K562 (cell line): ENCODE data around the gene CDAN1. TPM values are rescaled to one million over a fixed set of nuclear protein-coding genes. Genes with fewer than 3 reads are reported as not detected.

Experiments
- ARID2 ChIP-seq: fragments of 450-650 bp; IDR thresholded peaks from 2 replicates; pipeline ENCODE4 v1.6.1; 2017; ENCODE audit warnings: antibody characterized with exemption, mild to moderate bottlenecking
- CXXC5 ChIP-seq: fragments of 250-450 bp; sonication (Bioruptor Pico); IDR thresholded peaks from 2 replicates; pipeline ENCODE4 v1.8.0; 2022; ENCODE audit warnings: inconsistent platforms, mild to moderate bottlenecking, moderate library complexity
- HNRNPL ChIP-seq: fragments of 200-400 bp; formaldehyde crosslinking; IDR thresholded peaks from 2 replicates; pipeline ENCODE4 v1.6.1; 2017; ENCODE audit warnings: low read depth, mild to moderate bottlenecking, low read length
- KDM2B ChIP-seq: fragments of 250-450 bp; sonication (Bioruptor Pico); IDR thresholded peaks from 2 replicates; pipeline ENCODE4 v1.8.0; 2021; ENCODE audit warnings: mild to moderate bottlenecking, moderate library complexity
- NCOA6 ChIP-seq: fragments of 450-650 bp; IDR thresholded peaks from 2 replicates; pipeline ENCODE4 v1.6.1; 2017; ENCODE audit warnings: mild to moderate bottlenecking
- NFATC3 ChIP-seq: fragments of 450-650 bp; IDR thresholded peaks from 2 replicates; pipeline ENCODE4 v1.6.1; 2017; ENCODE audit warnings: mild to moderate bottlenecking
- NFE2 ChIP-seq: IDR thresholded peaks from 2 replicates; pipeline ENCODE4 v1.6.1; 2014; ENCODE audit warnings: antibody characterized with exemption, low read depth
- NFIC ChIP-seq: fragments of 450-650 bp; IDR thresholded peaks from 2 replicates; pipeline ENCODE4 v1.6.1; 2017; ENCODE audit warnings: mild to moderate bottlenecking, inconsistent platforms
- NFYB ChIP-seq: IDR thresholded peaks from 2 replicates; pipeline ENCODE4 v1.6.1; 2011; ENCODE audit warnings: mild to moderate bottlenecking, moderate library complexity; ENCODE audit not compliant: insufficient read length; ENCODE audit errors: extremely low read depth
- PHF8 ChIP-seq: fragments of 200-600 bp; sonication (generic); IDR thresholded peaks from 2 replicates; pipeline ENCODE4 v1.6.1; 2012; ENCODE audit warnings: mixed run types, mild to moderate bottlenecking, inconsistent platforms, low read length, moderate library complexity, borderline replicate concordance
- POLR2A ChIP-seq: fragments of 450-650 bp; conservative IDR thresholded peaks from 2 replicates; pipeline ENCODE4 v1.6.1; 2016
- PRMT5 ChIP-seq: sonication (generic); formaldehyde crosslinking; IDR thresholded peaks from 2 replicates; pipeline ENCODE4 v1.5.0; 2020; ENCODE audit warnings: missing genetic modification reagents
- TAF15 ChIP-seq: fragments of 200-400 bp; formaldehyde crosslinking; IDR thresholded peaks from 2 replicates; pipeline ENCODE4 v1.6.1; 2017; ENCODE audit warnings: mild to moderate bottlenecking, low read depth, low read length, moderate library complexity
- WHSC1 ChIP-seq: IDR thresholded peaks from one replicate; pipeline ENCODE4 v1.6.1; 2012; ENCODE audit warnings: low read length, control low read depth, inconsistent platforms
- ZBED1 ChIP-seq: IDR thresholded peaks from 2 replicates; pipeline ENCODE4 v1.6.1; 2014
- ZBTB7A ChIP-seq: IDR thresholded peaks from 2 replicates; pipeline ENCODE4 v1.6.1; 2011; ENCODE audit warnings: low read depth, mild to moderate bottlenecking, low read length, moderate library complexity, borderline replicate concordance; ENCODE audit not compliant: control insufficient read depth
- ZEB2 ChIP-seq: fragments of 450-650 bp; IDR thresholded peaks from 2 replicates; pipeline ENCODE4 v1.6.1; 2016
- ZNF146 ChIP-seq: IDR thresholded peaks from one replicate; pipeline ENCODE4 v1.6.1; 2018; ENCODE audit warnings: missing compliant biosample characterization; ENCODE audit not compliant: unreplicated experiment
- ZNF23 ChIP-seq: fragments of 250-450 bp; sonication (Bioruptor Pico); IDR thresholded peaks from 2 replicates; pipeline ENCODE4 v1.4.0; 2020; ENCODE audit warnings: mild to moderate bottlenecking
- ZNF3 ChIP-seq: fragments of 250-450 bp; sonication (Bioruptor Pico); IDR thresholded peaks from 2 replicates; pipeline ENCODE4 v1.5.0; 2021; ENCODE audit warnings: mild to moderate bottlenecking, moderate library complexity
- ZNF507 ChIP-seq: conservative IDR thresholded peaks from 2 replicates; pipeline ENCODE4 v1.6.1; 2017; ENCODE audit warnings: missing genetic modification characterization, missing compliant biosample characterization
- ZNF518B ChIP-seq: fragments of 250-450 bp; sonication (Bioruptor Pico); IDR thresholded peaks from 2 replicates; pipeline ENCODE4 v1.5.0; 2021; ENCODE audit warnings: mild to moderate bottlenecking, moderate library complexity
- ZNF79 ChIP-seq: fragments of 250-450 bp; sonication (Bioruptor Pico); IDR thresholded peaks from 2 replicates; pipeline ENCODE4 v1.4.0; 2020; ENCODE audit warnings: low read depth, mild to moderate bottlenecking, moderate library complexity
- polyA plus RNA-seq, 8 experiments: library from polyadenylated mRNA; depleted of rRNA in 4 of 8; stranded (reverse) in 5 of 8; unstranded in 3 of 8; fragments of >200 nt; fragmentation: Nextera tagmentation in 2 of 8; fragmentation: Illumina TruSeq in 1 of 8; extraction: Ambion mirVana in 2 of 8; extraction: Trizol in 1 of 8; gene quantifications; 2 replicates each; pipeline versions ENCODE4 v1.2.1 to v1.2.3, GENCODE V29; 2011 to 2014; ENCODE audit warnings: inconsistent platforms in 1 of 8, missing spikeins in 1 of 8
- total RNA-seq, 7 experiments: library from RNA; depleted of rRNA in 6 of 7; stranded (reverse); fragments of >200 nt in 6 of 7; fragmentation: Illumina TruSeq in 2 of 7; extraction: Trizol in 2 of 7; gene quantifications; 2 replicates each; pipeline versions ENCODE4 v1.2.1 to v1.2.3, GENCODE V29; 2011 to 2021; ENCODE audit warnings: low replicate concordance in 1 of 7
- TF ChIP-seq, protein P1 (sequence below), 3 experiments: IDR thresholded peaks in 2 of 3; conservative IDR thresholded peaks in 1 of 3; 2 replicates each; pipeline ENCODE4 v1.5.1; 2011 to 2012; ENCODE audit warnings: low read length in 3 of 3, mild to moderate bottlenecking in 3 of 3, control low read depth in 2 of 3, improper control_type of control experiment in 1 of 3, inconsistent platforms in 1 of 3, low read depth in 1 of 3, mixed read lengths in 1 of 3, moderate library complexity in 1 of 3; ENCODE audit not compliant: insufficient read depth in 2 of 3
- TF ChIP-seq, protein P2 (sequence below), 2 experiments: IDR thresholded peaks; 2 replicates each; pipeline ENCODE4 v1.6.1; 2011; ENCODE audit warnings: borderline replicate concordance in 1 of 2, control low read depth in 1 of 2, low read depth in 1 of 2, low read length in 1 of 2, mild to moderate bottlenecking in 1 of 2, mixed read lengths in 1 of 2, moderate library complexity in 1 of 2; ENCODE audit not compliant: insufficient read depth in 1 of 2, insufficient read length in 1 of 2, poor library complexity in 1 of 2, severe bottlenecking in 1 of 2; ENCODE audit errors: extremely low read depth in 1 of 2

Gene CDAN1
- total and polyA plus RNA-seq, 9 of the 15 experiments (the other 6 are each of a cell fraction or from before 2014, with no cell fraction given) = 1.6 to 34.4 (median 13.8) TPM

GRCh38 chr15:42736793-42737528, at the start of gene CDAN1 (continued):
- TF ChIP-seq PRMT5 (CRISPR knock-in tag) (no peak), ZNF23 (CRISPR knock-in tag) (no peak), ZBTB7A (0 out of 2 replicates have a peak, but pooled peaks have one; percentile 52), POLR2A (peak; percentile 84), KDM2B (CRISPR knock-in tag) (no peak), ZBED1 (no peak), TAF15 (no peak), ZNF3 (CRISPR knock-in tag) (no peak), ZNF507 (tag) (no peak), ZNF146 (no peak), NFATC3 (no peak), ARID2 (no peak), ZNF79 (CRISPR knock-in tag) (no peak), ZEB2 (no peak), PHF8 (peak; percentile 93; the same call in 1 of the 2 replicates), NFE2 (no peak), CXXC5 (CRISPR knock-in tag) (peak; percentile 72), NFYB (no peak), NCOA6 (no peak), WHSC1 (no peak), HNRNPL (peak; percentile 49; the same call in 1 of the 2 replicates), NFIC (0 out of 2 replicates have a peak, but pooled peaks have one; percentile 25), ZNF518B (CRISPR knock-in tag) (no peak)
- TF ChIP-seq, protein P1, sequence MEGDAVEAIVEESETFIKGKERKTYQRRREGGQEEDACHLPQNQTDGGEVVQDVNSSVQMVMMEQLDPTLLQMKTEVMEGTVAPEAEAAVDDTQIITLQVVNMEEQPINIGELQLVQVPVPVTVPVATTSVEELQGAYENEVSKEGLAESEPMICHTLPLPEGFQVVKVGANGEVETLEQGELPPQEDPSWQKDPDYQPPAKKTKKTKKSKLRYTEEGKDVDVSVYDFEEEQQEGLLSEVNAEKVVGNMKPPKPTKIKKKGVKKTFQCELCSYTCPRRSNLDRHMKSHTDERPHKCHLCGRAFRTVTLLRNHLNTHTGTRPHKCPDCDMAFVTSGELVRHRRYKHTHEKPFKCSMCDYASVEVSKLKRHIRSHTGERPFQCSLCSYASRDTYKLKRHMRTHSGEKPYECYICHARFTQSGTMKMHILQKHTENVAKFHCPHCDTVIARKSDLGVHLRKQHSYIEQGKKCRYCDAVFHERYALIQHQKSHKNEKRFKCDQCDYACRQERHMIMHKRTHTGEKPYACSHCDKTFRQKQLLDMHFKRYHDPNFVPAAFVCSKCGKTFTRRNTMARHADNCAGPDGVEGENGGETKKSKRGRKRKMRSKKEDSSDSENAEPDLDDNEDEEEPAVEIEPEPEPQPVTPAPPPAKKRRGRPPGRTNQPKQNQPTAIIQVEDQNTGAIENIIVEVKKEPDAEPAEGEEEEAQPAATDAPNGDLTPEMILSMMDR (IDR thresholded peaks at IDR 0.05 in 2 of 3, conservative IDR thresholded peaks at IDR 0.05 in 1 of 3; ENCODE audit: insufficient read depth in 2 of 3, low read depth in 1 of 3, low read length in 3 of 3) = no peak; a peak in 1 of 6 replicates
- TF ChIP-seq, protein P2, sequence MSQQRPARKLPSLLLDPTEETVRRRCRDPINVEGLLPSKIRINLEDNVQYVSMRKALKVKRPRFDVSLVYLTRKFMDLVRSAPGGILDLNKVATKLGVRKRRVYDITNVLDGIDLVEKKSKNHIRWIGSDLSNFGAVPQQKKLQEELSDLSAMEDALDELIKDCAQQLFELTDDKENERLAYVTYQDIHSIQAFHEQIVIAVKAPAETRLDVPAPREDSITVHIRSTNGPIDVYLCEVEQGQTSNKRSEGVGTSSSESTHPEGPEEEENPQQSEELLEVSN (IDR thresholded peaks at IDR 0.05; ENCODE audit: borderline replicate concordance in 1 of 2, extremely low read depth in 1 of 2, insufficient read depth in 1 of 2, insufficient read length in 1 of 2, low read depth in 1 of 2, low read length in 1 of 2, poor library complexity in 1 of 2, severe bottlenecking in 1 of 2) = peak in 1 of 2 experiments; percentile 27
